Trophoblast cell (in vitro differentiated cells and primary cell): ENCODE measurements around the gene BTBD19.

ENCODE experiments used
- DNase-seq, 2 donors: peaks; one replicate each; pipeline ENCODE4 v3.0.0-alpha.2; 2016
- H2AFZ ChIP-seq: 2 replicates; pipeline ENCODE4 v1.6.1; 2013; ENCODE audit warnings: low read length, moderate library complexity, mild to moderate bottlenecking; ENCODE audit not compliant: insufficient read depth, poor library complexity
- H2AK5ac ChIP-seq: 2 replicates; pipeline ENCODE4 v1.6.1; 2013; ENCODE audit warnings: mild to moderate bottlenecking, low read length
- H2BK120ac ChIP-seq: 2 replicates; pipeline ENCODE4 v1.6.1; 2013; ENCODE audit warnings: low read length, mild to moderate bottlenecking, moderate library complexity; ENCODE audit not compliant: insufficient read depth, poor library complexity
- H2BK12ac ChIP-seq: 2 replicates; pipeline ENCODE4 v1.6.1; 2013; ENCODE audit warnings: mild to moderate bottlenecking, low read length, moderate library complexity
- H2BK5ac ChIP-seq: 2 replicates; pipeline ENCODE4 v1.6.1; 2013; ENCODE audit warnings: low read length, low read depth, moderate library complexity, mild to moderate bottlenecking; ENCODE audit not compliant: poor library complexity
- H3K14ac ChIP-seq: 2 replicates; pipeline ENCODE4 v1.6.1; 2013; ENCODE audit warnings: mild to moderate bottlenecking, low read length
- H3K18ac ChIP-seq: 2 replicates; pipeline ENCODE4 v1.6.1; 2013; ENCODE audit warnings: mild to moderate bottlenecking, low read length
- H3K23ac ChIP-seq: 2 replicates; pipeline ENCODE4 v1.6.1; 2013; ENCODE audit warnings: low read length
- H3K27ac ChIP-seq: 2 replicates; pipeline ENCODE4 v1.5.1; 2013; ENCODE audit warnings: low read depth, mild to moderate bottlenecking, inconsistent platforms, low read length, moderate library complexity
- H3K27me3 ChIP-seq: 2 replicates; pipeline ENCODE4 v1.6.1; 2013; ENCODE audit warnings: inconsistent platforms, mild to moderate bottlenecking, low read length, moderate library complexity; ENCODE audit not compliant: insufficient read depth
- H3K36me3 ChIP-seq, 2 experiments: 1 replicate in 1 of 2; 2 replicates in 1 of 2; pipeline ENCODE4 v1.6.1; 2013; ENCODE audit warnings: low read length in 2 of 2, mild to moderate bottlenecking in 2 of 2, moderate library complexity in 1 of 2; ENCODE audit not compliant: insufficient read depth in 2 of 2, control insufficient read depth in 1 of 2
- H3K4ac ChIP-seq: 2 replicates; pipeline ENCODE4 v1.6.1; 2013; ENCODE audit warnings: low read depth, mild to moderate bottlenecking, low read length, moderate library complexity
- H3K4me1 ChIP-seq, 2 experiments: 1 replicate in 1 of 2; 2 replicates in 1 of 2; pipeline ENCODE4 v1.6.1; 2013; ENCODE audit warnings: low read length in 2 of 2, mild to moderate bottlenecking in 2 of 2, moderate library complexity in 1 of 2; ENCODE audit not compliant: insufficient read depth in 2 of 2, control insufficient read depth in 1 of 2
- H3K4me2 ChIP-seq: 2 replicates; pipeline ENCODE4 v1.6.1; 2013; ENCODE audit warnings: inconsistent platforms, mild to moderate bottlenecking, low read length, moderate library complexity
- H3K4me3 ChIP-seq: 2 replicates; pipeline ENCODE4 v1.5.1; 2013; ENCODE audit warnings: mild to moderate bottlenecking, low read depth, low read length, inconsistent platforms
- H3K79me1 ChIP-seq: one replicate; pipeline ENCODE4 v1.6.1; 2013; ENCODE audit warnings: low read length
- H3K79me2 ChIP-seq: 2 replicates; pipeline ENCODE4 v1.6.1; 2013; ENCODE audit warnings: low read length, mild to moderate bottlenecking; ENCODE audit not compliant: control insufficient read depth, insufficient read depth, poor library complexity
- H3K9ac ChIP-seq: 2 replicates; pipeline ENCODE4 v1.6.1; 2013; ENCODE audit warnings: mild to moderate bottlenecking, low read length
- H3K9me3 ChIP-seq: 2 replicates; pipeline ENCODE4 v1.6.1; 2013; ENCODE audit warnings: low read depth, mild to moderate bottlenecking, control low read depth, inconsistent platforms, low read length; ENCODE audit not compliant: insufficient read depth
- H4K12ac ChIP-seq: 2 replicates; pipeline ENCODE4 v1.6.1; 2013; ENCODE audit warnings: low read depth, mild to moderate bottlenecking, low read length, moderate library complexity
- H4K8ac ChIP-seq: 2 replicates; pipeline ENCODE4 v1.6.1; 2013; ENCODE audit warnings: low read depth, mild to moderate bottlenecking, low read length, moderate library complexity
- H4K91ac ChIP-seq: one replicate; pipeline ENCODE4 v1.6.1; 2013; ENCODE audit warnings: low read depth, mild to moderate bottlenecking, low read length, moderate library complexity
- WGBS: extraction: QIAGEN DNeasy Blood & Tissue Kit; methylation state at CpG from one replicate; pipeline ENCODE4 v1.1.7; 2013; ENCODE audit warnings: missing lambda C conversion rate; ENCODE audit not compliant: insufficient read length, insufficient coverage; ENCODE audit errors: extremely low coverage; 5-methylcytosine and 5-hydroxymethylcytosine counted together

BTBD19 gene

GRCh38 chr1:44801491-44802305, 6.6 kb upstream of the BTBD19 start:
- H3K9ac ChIP-seq, result no peak overlapping the region
- H3K4me1 ChIP-seq, result peaks cover 30% of the 10 kb centered on the region in 2 experiments
- H3K9me3 ChIP-seq, result no peaks in the 10 kb centered on the region
- H4K8ac ChIP-seq, result no peak overlapping the region
- no peak overlapping the region for H2BK120ac ChIP-seq
- H3K4ac ChIP-seq, result peak overlapping the region; percentile 24
- peak overlapping the region; percentile 25 for H2BK12ac ChIP-seq
- no peak overlapping the region for H4K12ac ChIP-seq
- no peak overlapping the region for H3K27ac ChIP-seq
- no peak overlapping the region for H3K23ac ChIP-seq
- H3K36me3 ChIP-seq, result peaks cover 44% of the 10 kb centered on the region in 2 experiments
- peaks cover 17% of the 10 kb centered on the region for H3K79me2 ChIP-seq
- no CpG with 5 or more reads among the region's 13 CpGs for WGBS
- peak overlapping the region; percentile 15 for H4K91ac ChIP-seq
- no peak overlapping the region for H3K14ac ChIP-seq
- H3K27me3 ChIP-seq, result no peaks in the 10 kb centered on the region
- peaks cover 21% of the 10 kb centered on the region for H3K79me1 ChIP-seq
- H2AK5ac ChIP-seq, result peak overlapping the region; percentile 67
- peak overlapping the region; percentile 51 for H3K4me2 ChIP-seq
- H2BK5ac ChIP-seq, result no peak overlapping the region
- H3K18ac ChIP-seq, result peak overlapping the region; percentile 63
- DNase-seq, result peak in 1 of 2 donors; percentile 39
- H3K4me3 ChIP-seq, result peak overlapping the region; percentile 37
- H2AFZ ChIP-seq, result no peak overlapping the region

DNA sequence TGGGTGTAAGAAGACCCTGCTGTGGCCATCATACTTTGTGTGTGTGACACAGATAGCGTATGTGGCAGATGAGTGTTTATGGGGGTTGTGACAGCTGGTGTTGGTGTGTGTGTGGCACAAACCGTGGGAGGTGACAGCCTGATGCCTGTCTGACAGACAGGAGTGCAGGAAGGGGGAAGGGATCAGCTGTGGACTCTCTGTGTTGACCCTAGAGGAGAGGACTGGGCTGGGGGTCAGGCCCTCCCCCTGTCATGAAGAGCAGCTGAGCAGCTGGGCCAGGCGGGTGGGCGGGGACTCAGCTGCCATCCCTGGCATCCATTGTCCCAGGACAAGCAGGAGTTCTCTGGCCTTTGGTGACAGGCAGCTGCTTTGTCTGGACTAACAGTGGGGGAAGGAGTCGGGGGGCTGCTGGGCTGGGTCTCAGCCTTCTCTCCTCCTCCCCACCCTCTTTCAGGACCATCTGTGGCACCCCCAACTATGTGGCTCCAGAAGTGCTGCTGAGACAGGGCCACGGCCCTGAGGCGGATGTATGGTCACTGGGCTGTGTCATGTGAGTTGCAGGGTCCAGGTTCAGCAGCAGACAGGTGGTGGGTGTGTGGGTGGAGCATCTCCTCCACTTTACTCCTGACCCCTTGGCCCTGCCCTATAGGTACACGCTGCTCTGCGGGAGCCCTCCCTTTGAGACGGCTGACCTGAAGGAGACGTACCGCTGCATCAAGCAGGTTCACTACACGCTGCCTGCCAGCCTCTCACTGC, 5.8 kb upstream of the BTBD19 start:
- H3K4ac ChIP-seq, result peak overlapping the region; percentile 24
- peak overlapping the region; percentile 67 for H2AK5ac ChIP-seq
- peaks cover 44% of the 10 kb centered on the region in 2 experiments for H3K36me3 ChIP-seq
- H3K4me2 ChIP-seq, result peak overlapping the region; percentile 51
- H2AFZ ChIP-seq, result no peak overlapping the region
- H2BK5ac ChIP-seq, result no peak overlapping the region
- H4K12ac ChIP-seq, result no peak overlapping the region
- no peak overlapping the region for H4K8ac ChIP-seq
- H3K27me3 ChIP-seq, result no peaks in the 10 kb centered on the region
- peaks cover 20% of the 10 kb centered on the region for H3K79me2 ChIP-seq
- no peak overlapping the region for H3K23ac ChIP-seq
- H3K14ac ChIP-seq, result peak overlapping the region; percentile 30
- no peak overlapping the region for H3K27ac ChIP-seq
- H2BK12ac ChIP-seq, result peak overlapping the region; percentile 25
- peak in 1 of 2 donors; percentile 12 for DNase-seq
- peak overlapping the region; percentile 26 for H3K4me3 ChIP-seq
- peak overlapping the region; percentile 8 for H3K9ac ChIP-seq
- peaks cover 27% of the 10 kb centered on the region for H3K79me1 ChIP-seq
- peaks cover 35% of the 10 kb centered on the region in 2 experiments for H3K4me1 ChIP-seq
- peak overlapping the region; percentile 15 for H4K91ac ChIP-seq
- no peak overlapping the region for H2BK120ac ChIP-seq
- H3K18ac ChIP-seq, result peak overlapping the region; percentile 63
- no CpG with 5 or more reads among the region's 13 CpGs for WGBS
- H3K9me3 ChIP-seq, result no peaks in the 10 kb centered on the region

DNA sequence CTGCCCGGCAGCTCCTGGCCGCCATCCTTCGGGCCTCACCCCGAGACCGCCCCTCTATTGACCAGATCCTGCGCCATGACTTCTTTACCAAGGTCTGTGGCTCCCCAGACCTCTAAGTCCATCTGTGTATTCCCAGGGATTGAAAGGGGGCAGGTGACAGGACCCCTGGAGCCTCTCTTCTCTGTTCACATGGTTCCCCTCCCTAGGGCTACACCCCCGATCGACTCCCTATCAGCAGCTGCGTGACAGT, 5.3 kb upstream of the BTBD19 start:
- no peak overlapping the region for H2BK5ac ChIP-seq
- no peaks in the 10 kb centered on the region for H3K27me3 ChIP-seq
- H3K79me1 ChIP-seq, result peaks cover 32% of the 10 kb centered on the region
- no peaks in the 10 kb centered on the region for H3K9me3 ChIP-seq
- H3K18ac ChIP-seq, result no peak overlapping the region
- H4K91ac ChIP-seq, result no peak overlapping the region
- no CpG with 5 or more reads among the region's 9 CpGs for WGBS
- no peak overlapping the region for H2BK120ac ChIP-seq
- H3K14ac ChIP-seq, result no peak overlapping the region
- no peak overlapping the region for H3K4me2 ChIP-seq
- H3K79me2 ChIP-seq, result peaks cover 23% of the 10 kb centered on the region
- H3K9ac ChIP-seq, result peak overlapping the region; percentile 8
- no peak overlapping the region for H3K4me3 ChIP-seq
- H2AFZ ChIP-seq, result no peak overlapping the region
- no peak overlapping the region for H3K27ac ChIP-seq
- no peak overlapping the region for H4K8ac ChIP-seq
- H2BK12ac ChIP-seq, result no peak overlapping the region
- no peak overlapping the region for H2AK5ac ChIP-seq
- peaks cover 44% of the 10 kb centered on the region in 2 experiments for H3K36me3 ChIP-seq
- H4K12ac ChIP-seq, result no peak overlapping the region
- H3K4me1 ChIP-seq, result peaks cover 39 to 40% of the 10 kb centered on the region in 2 experiments
- no peak overlapping the region for H3K4ac ChIP-seq
- no peak for DNase-seq
- no peak overlapping the region for H3K23ac ChIP-seq

GRCh38 chr1:44803312-44804095, 4.8 kb upstream of the BTBD19 start:
- peak overlapping the region; percentile 25 for H3K18ac ChIP-seq
- no peak overlapping the region for H3K23ac ChIP-seq
- no peak overlapping the region for H3K4ac ChIP-seq
- no peak overlapping the region for H3K14ac ChIP-seq
- H3K27ac ChIP-seq, result no peak overlapping the region
- peaks cover 27% of the 10 kb centered on the region for H3K79me2 ChIP-seq
- H3K4me2 ChIP-seq, result no peak overlapping the region
- H2BK120ac ChIP-seq, result no peak overlapping the region
- H3K9me3 ChIP-seq, result no peaks in the 10 kb centered on the region
- H3K4me3 ChIP-seq, result no peak overlapping the region
- H4K8ac ChIP-seq, result no peak overlapping the region
- H4K12ac ChIP-seq, result no peak overlapping the region
- H2AK5ac ChIP-seq, result no peak overlapping the region
- H2AFZ ChIP-seq, result no peak overlapping the region
- H3K4me1 ChIP-seq, result peaks cover 44% of the 10 kb centered on the region in 2 experiments
- peak overlapping the region; percentile 33 for H2BK12ac ChIP-seq
- H3K9ac ChIP-seq, result no peak overlapping the region
- H3K36me3 ChIP-seq, result peaks cover 44% of the 10 kb centered on the region in 2 experiments
- no peak overlapping the region for H4K91ac ChIP-seq
- H3K27me3 ChIP-seq, result no peaks in the 10 kb centered on the region
- DNase-seq, result peak in 1 of 2 donors; percentile 33
- no CpG with 5 or more reads among the region's 13 CpGs for WGBS
- H3K79me1 ChIP-seq, result peaks cover 37% of the 10 kb centered on the region
- H2BK5ac ChIP-seq, result no peak overlapping the region
